Endothelial cell of umbilical vein (primary cell): ENCODE results near the gene BCL2. TPM values are rescaled to one million over a fixed set of nuclear protein-coding genes. Genes with fewer than 3 reads are reported as not detected.

Experiments
- BruUV-seq: library from RNA; stranded (reverse); fragments of 400-500 nt; replicated peaks from 2 replicates; lab custom pipeline; 2021; lab: Mats Ljungman, UMichigan
- CTCF ChIA-PET: fragments of 300-600, 350-600 bp; sonication (Branson Sonifier 250); formaldehyde crosslinking; loops from one replicate; lab custom pipeline; 2021; ENCODE audit warnings: antibody characterized with exemption, inconsistent platforms; lab: Charles Lee
- POLR2A ChIA-PET: fragments of 300-600, 350-600 bp; sonication (Branson Sonifier 250); formaldehyde crosslinking; loops from one replicate; lab custom pipeline; 2021; ENCODE audit warnings: antibody characterized with exemption, inconsistent platforms; lab: Charles Lee
- DNase-seq: peaks from one replicate; pipeline ENCODE4 v3.0.0-alpha.2; 2011; ENCODE audit warnings: low read depth, low spot score
- FAIRE-seq: peaks from 2 replicates; lab custom pipeline; 2011; peaks lifted over from hg19 to GRCh38; lab: Jason Lieb, UNC
- H2AFZ ChIP-seq: 2 replicates; pipeline ENCODE4 v1.6.0; 2012; ENCODE audit warnings: low read depth, low read length, control low read depth, inconsistent platforms
- H3K27ac ChIP-seq: 2 replicates; pipeline ENCODE4 v1.5.1; 2011; ENCODE audit warnings: low read depth, mild to moderate bottlenecking, control low read depth, low read length, moderate library complexity; ENCODE audit not compliant: insufficient read depth
- H3K27me3 ChIP-seq, 2 experiments: 2 replicates each; pipeline versions ENCODE4 v1.6.0 to v1.6.1; 2011; ENCODE audit warnings: low read length in 2 of 2, mixed read lengths in 1 of 2; ENCODE audit not compliant: control insufficient read depth in 2 of 2, insufficient read depth in 2 of 2
- H3K36me3 ChIP-seq, 2 experiments: 2 replicates in 1 of 2; 3 replicates in 1 of 2; pipeline ENCODE4 v1.5.1; 2011; ENCODE audit warnings: low read length in 2 of 2, mild to moderate bottlenecking in 1 of 2, moderate library complexity in 1 of 2; ENCODE audit not compliant: control insufficient read depth in 2 of 2, insufficient read depth in 2 of 2; ENCODE audit errors: extremely low read depth in 1 of 2
- H3K4me1 ChIP-seq: 3 replicates; pipeline ENCODE4 v1.5.1; 2011; ENCODE audit warnings: mild to moderate bottlenecking, low read length; ENCODE audit not compliant: control insufficient read depth, insufficient read depth; ENCODE audit errors: extremely low read depth
- H3K4me2 ChIP-seq: 2 replicates; pipeline ENCODE4 v1.6.1; 2011; ENCODE audit warnings: low read length, control low read depth, mixed read lengths; ENCODE audit not compliant: insufficient read depth
- H3K4me3 ChIP-seq, 3 experiments: fragments of 200-600 bp in 1 of 3; sonication (generic), shearing (Covaris generic) in 1 of 3; replicated peaks in 1 of 3; 2 replicates each; pipeline ENCODE4 v1.5.1; 2011 to 2016; ENCODE audit warnings: control low read depth in 3 of 3, low read length in 3 of 3, mild to moderate bottlenecking in 2 of 3, inconsistent platforms in 1 of 3, low read depth in 1 of 3, moderate library complexity in 1 of 3; ENCODE audit not compliant: insufficient read depth in 1 of 3
- H3K79me2 ChIP-seq: 2 replicates; pipeline ENCODE4 v1.6.0; 2012; ENCODE audit warnings: low read length, inconsistent platforms; ENCODE audit not compliant: control insufficient read depth, insufficient read depth
- H3K9ac ChIP-seq: replicated peaks from 2 replicates; pipeline ENCODE3; 2011; ENCODE audit warnings: low read length, control low read depth; ENCODE audit not compliant: insufficient read depth; ENCODE audit errors: extremely low read depth
- H3K9me1 ChIP-seq: replicated peaks from 3 replicates; pipeline ENCODE4 v1.6.0; 2011; ENCODE audit warnings: mild to moderate bottlenecking, low read length; ENCODE audit not compliant: control insufficient read depth, insufficient read depth; ENCODE audit errors: extremely low read depth
- H3K9me3 ChIP-seq: replicated peaks from 2 replicates; pipeline ENCODE4 v1.5.1; 2012; ENCODE audit warnings: low read length, inconsistent platforms; ENCODE audit not compliant: control insufficient read depth, insufficient read depth
- H4K20me1 ChIP-seq: replicated peaks from 2 replicates; pipeline ENCODE3; 2011; ENCODE audit warnings: mild to moderate bottlenecking, low read length; ENCODE audit not compliant: control insufficient read depth, insufficient read depth; ENCODE audit errors: extremely low read depth
- CTCF ChIP-seq, 2 donors: IDR thresholded peaks; 1 replicate in 1 of 2; 2 replicates in 1 of 2; pipeline ENCODE4 v1.5.1; 2011; ENCODE audit warnings: low read length in 2 of 2, mild to moderate bottlenecking in 2 of 2, moderate library complexity in 2 of 2, control low read depth in 1 of 2, inconsistent platforms in 1 of 2, low read depth in 1 of 2; ENCODE audit not compliant: insufficient read depth in 1 of 2; ENCODE audit errors: extremely low read depth in 1 of 2
- EZH2 ChIP-seq: IDR thresholded peaks from 2 replicates; pipeline ENCODE4 v1.6.1; 2012; ENCODE audit warnings: borderline replicate concordance, low read depth, mild to moderate bottlenecking, moderate library complexity, low read length, inconsistent platforms; ENCODE audit not compliant: severe bottlenecking
- FOS ChIP-seq: IDR thresholded peaks from 2 replicates; pipeline ENCODE4 v1.6.1; 2011; ENCODE audit warnings: mild to moderate bottlenecking, low read length, moderate library complexity, borderline replicate concordance; ENCODE audit not compliant: insufficient read depth
- GATA2 ChIP-seq: IDR thresholded peaks from 2 replicates; pipeline ENCODE4 v1.7.0; 2011; ENCODE audit warnings: low read depth, mild to moderate bottlenecking, moderate library complexity, mixed read lengths, low read length; ENCODE audit not compliant: insufficient read length, insufficient read depth
- JUN ChIP-seq: IDR thresholded peaks from 2 replicates; pipeline ENCODE4 v1.6.1; 2011; ENCODE audit warnings: borderline replicate concordance, low read depth; ENCODE audit not compliant: insufficient read length, insufficient read depth
- MYC ChIP-seq: IDR thresholded peaks from one replicate; pipeline ENCODE4 v1.6.1; 2011; ENCODE audit warnings: mild to moderate bottlenecking, low read depth, low read length
- POLR2A ChIP-seq: IDR thresholded peaks from 2 replicates; pipeline ENCODE4 v1.6.1; 2012; ENCODE audit warnings: low read depth, mild to moderate bottlenecking, control low read depth, low read length
- POLR2AphosphoS5 ChIP-seq: IDR thresholded peaks from 2 replicates; pipeline ENCODE4 v1.6.1; 2012; ENCODE audit warnings: low read depth, mild to moderate bottlenecking, control low read depth, low read length, moderate library complexity; ENCODE audit not compliant: insufficient read depth
- dilution Hi-C: fragments of 300-500 bp; cut with MboI; formaldehyde crosslinking; loops from one replicate; pipeline ENCODE4 v1.15.0; 2019; ENCODE audit warnings: low sequenced_read_pairs; ENCODE audit not compliant: extremely low pct_ligation_motif_present
- intact Hi-C: fragments of 100-400 bp; cut with micrococcal nuclease; formaldehyde crosslinking; loops from one replicate; pipeline ENCODE4 v1.10.0; 2022
- polyA plus RNA-seq, 4 experiments: library from polyadenylated mRNA; depleted of rRNA in 3 of 4; stranded (reverse) in 3 of 4; unstranded in 1 of 4; fragments of >200 nt; gene quantifications; 2 replicates each; pipeline versions ENCODE4 v1.2.1 to v1.2.3, GENCODE V29; 2011 to 2012; ENCODE audit warnings: missing spikeins in 1 of 4
- total RNA-seq: library from RNA; stranded (reverse); gene quantifications from 2 replicates; pipeline ENCODE4 v1.2.3, GENCODE V29; 2021
- TF ChIP-seq, protein P1 (sequence below): IDR thresholded peaks from 2 replicates; pipeline ENCODE4 v1.6.1; 2011; ENCODE audit not compliant: insufficient read depth, insufficient read length

The BCL2 gene
- total and polyA plus RNA-seq, 2 donors (not counting 3 experiments of a cell fraction or from before 2014, with no cell fraction given), result 0.35 to 5.0 TPM

DNA sequence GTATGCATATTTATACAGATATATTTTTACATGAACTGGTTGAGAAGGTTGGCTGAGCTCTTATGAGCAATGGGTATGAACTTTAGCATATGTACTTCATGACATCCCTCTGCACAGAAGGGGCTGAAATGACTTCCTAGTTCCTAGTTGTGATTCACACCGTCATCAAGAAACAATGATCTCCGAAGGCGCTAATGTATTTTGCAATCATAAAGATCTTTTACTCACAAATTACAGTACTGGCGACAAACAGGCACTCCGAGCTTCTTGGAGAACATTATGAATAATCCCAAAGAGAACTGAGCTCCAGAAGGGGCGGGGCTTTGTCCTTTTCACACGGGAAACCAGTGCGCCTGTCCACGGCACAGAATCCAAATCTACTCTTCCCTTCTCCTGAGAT lies 18.1 kb downstream of the BCL2 start:
- no peaks in the 10 kb centered on the region for H3K79me2 ChIP-seq
- no peaks in the 10 kb centered on the region for H3K36me3 ChIP-seq
- no peak overlapping the region for H3K4me3 ChIP-seq
- FAIRE-seq (no peak), DNase-seq (no peak)
- intact Hi-C loops (no loop called here), dilution Hi-C loops (no loop called here)
- H3K9me1 ChIP-seq, result no peaks in the 10 kb centered on the region
- POLR2A ChIA-PET, result no interaction called here
- H3K4me2 ChIP-seq, result no peak overlapping the region
- peaks cover 3% of the 10 kb centered on the region for H3K4me1 ChIP-seq
- H3K27me3 ChIP-seq, result no peaks in the 10 kb centered on the region
- H3K27ac ChIP-seq, result no peak overlapping the region
- no peak overlapping the region for H2AFZ ChIP-seq
- CTCF ChIA-PET, result no interaction called here
- no peaks in the 10 kb centered on the region for H4K20me1 ChIP-seq
- no peaks in the 10 kb centered on the region for H3K9me3 ChIP-seq
- no peak overlapping the region for H3K9ac ChIP-seq
- BruUV-seq, result no TSS peak
- TF ChIP-seq POLR2AphosphoS5 (no peak), CTCF (IDR thresholded peaks at IDR 0.05; ENCODE audit: extremely low read depth in 1 of 2, insufficient read depth in 1 of 2, low read depth in 1 of 2, low read length in 2 of 2) (no peak), FOS (no peak), MYC (no peak), EZH2 (no peak), POLR2A (no peak), JUN (no peak), GATA2 (no peak)
- TF ChIP-seq, protein P1, sequence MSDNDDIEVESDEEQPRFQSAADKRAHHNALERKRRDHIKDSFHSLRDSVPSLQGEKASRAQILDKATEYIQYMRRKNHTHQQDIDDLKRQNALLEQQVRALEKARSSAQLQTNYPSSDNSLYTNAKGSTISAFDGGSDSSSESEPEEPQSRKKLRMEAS, result no peak
